HT1080 (cell line): ENCODE measurements around the gene JAML. TPM values are rescaled to one million over a fixed set of nuclear protein-coding genes. Genes with fewer than 3 reads are reported as not detected.

Source experiments
- DNase-seq: peaks from one replicate; pipeline ENCODE4 v3.0.0-alpha.2; 2015; ENCODE audit warnings: low read depth
- total RNA-seq: library from RNA; depleted of rRNA; stranded (reverse); fragments of >200 nt; shearing (Covaris generic); gene quantifications from 2 replicates; pipeline ENCODE4 v1.2.3, GENCODE V29; 2014

JAML gene
- total RNA-seq, 1 experiment from 2014 or later = not detected

DNA sequence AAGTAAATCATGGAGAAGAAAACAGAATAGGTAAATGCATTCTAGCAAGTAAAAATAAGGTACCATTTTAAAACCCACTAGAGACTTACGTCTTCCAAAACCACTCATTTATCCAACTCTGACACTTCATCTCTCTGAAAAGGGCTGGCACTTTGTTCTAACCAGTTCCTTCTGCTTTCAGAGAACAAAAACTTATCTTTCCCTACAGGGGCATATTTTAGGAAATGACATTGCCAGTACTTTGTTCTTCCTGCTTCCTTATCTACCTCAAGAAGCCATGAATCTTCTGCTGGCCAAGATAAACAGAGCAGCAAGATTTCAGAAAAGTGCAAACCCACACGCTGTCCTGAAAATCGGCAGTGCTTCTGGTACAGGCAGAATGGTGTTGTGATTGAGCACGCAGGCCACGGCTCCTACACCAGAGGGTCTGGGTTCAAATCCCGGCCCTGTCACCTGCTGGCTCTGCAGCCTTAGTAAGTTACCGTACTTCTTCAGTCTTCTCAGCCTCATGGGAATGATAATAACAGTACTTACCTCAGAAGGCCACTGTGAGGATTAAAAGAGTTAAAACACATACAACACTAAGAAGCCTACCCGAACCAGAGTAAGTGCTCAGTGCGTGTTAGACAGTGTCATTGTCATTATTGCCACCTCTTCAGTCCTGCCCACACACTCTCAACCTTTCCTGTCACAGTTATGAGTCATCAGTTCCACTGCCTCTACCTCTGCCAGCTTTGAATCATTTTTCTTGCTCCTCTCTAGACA lies 16.4 kb upstream of the JAML start:
- peak; percentile 66 for DNase-seq

DNA sequence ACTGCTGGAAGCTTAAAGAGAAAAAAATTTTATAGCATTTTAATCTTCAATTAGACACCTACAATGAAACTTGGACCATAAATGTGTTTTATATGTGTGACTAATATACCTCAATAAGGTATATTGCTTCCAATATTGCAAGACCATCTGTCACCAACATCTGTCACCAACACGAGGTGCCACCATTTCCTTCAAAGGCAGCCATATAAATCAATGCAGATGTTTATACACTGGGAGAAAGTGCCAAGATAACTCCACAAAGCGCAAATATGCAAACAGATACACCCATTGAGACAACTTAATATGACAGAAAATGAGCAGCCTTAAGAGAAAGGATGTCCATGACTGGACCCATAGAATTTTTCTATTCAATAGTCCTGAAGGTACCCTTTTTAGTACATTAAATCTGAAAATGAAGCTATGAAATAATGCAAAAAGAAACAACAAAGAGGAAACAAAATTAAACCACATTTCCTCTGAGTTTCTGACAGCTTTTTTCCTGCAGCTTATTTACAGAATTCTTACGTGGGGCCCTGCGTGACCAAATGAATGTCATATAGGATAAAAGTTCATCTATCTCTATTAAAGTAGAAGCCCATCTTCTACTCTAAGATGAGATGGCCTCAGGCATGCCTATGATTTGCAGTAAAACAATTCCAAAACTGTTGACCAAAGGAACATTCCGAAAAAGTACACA lies 14.8 kb upstream of the JAML start:
- DNase-seq = no peak

GRCh38 chr11:118238929-118239328 lies 14.1 kb upstream of the JAML start:
- no peak for DNase-seq

GRCh38 chr11:118238421-118238820 lies 13.6 kb upstream of the JAML start:
- DNase-seq = no peak

GRCh38 chr11:118236170-118236569 lies 11.4 kb upstream of the JAML start:
- DNase-seq = no peak

GRCh38 chr11:118234833-118235232 lies 10.0 kb upstream of the JAML start:
- DNase-seq = no peak

GRCh38 chr11:118233850-118234249 lies 9.0 kb upstream of the JAML start:
- no peak for DNase-seq

DNA sequence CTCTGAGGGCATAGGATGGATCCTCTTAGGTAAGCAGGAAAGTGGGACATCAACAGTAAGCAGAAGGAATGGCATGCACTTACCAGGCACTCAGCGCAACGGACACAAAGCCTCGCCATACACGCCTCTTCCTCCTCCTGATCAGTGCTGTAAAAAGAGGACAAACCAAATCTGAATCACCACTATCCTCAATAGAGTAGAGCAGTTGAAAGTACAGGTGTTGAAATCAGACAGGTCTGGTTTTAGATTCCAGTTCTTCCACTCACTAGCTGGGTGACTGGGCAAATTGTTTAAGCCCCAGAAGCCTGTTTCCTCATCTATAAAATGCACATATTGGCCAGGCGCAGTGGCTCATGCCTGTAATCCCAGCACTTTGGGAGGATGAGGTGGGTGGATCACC lies 8.6 kb upstream of the JAML start:
- DNase-seq = no peak

DNA sequence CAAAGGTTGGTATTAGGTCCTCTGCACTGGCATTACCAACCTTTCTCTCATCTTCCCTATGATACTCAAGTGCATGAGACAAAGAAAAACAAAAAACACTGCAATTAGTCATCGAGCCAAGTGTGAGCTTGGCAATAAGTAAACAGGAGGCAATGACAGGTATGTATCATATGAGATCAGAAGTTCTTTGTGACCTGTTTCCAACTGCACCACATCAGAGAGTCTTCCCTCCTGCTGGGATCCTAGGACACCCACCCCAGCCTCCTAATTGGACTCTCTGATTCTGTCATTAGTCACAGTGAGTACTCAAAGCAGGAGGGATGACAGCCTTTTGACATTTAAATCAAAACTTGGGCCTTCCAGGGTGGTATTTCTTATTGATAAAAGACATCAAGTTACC lies 7.8 kb upstream of the JAML start:
- DNase-seq = no peak

DNA sequence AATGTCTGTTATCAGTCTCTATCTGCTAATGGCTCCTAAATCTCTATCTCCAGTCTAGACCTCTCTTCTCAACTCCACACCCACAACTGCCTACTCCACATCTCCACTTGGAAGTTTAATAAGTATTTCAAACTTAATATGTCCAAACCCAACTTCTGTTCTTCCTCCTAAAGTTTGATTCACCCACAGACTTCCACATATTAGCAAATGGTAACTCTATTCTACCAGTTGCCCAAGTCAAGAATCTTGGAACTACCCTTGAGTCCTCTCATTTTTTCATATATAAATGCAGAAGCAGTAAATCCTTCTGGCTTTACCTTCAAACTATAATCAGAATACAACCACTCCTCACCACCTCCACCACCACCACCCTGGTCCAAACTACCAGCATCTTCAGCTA lies 6.7 kb upstream of the JAML start:
- no peak for DNase-seq

DNA sequence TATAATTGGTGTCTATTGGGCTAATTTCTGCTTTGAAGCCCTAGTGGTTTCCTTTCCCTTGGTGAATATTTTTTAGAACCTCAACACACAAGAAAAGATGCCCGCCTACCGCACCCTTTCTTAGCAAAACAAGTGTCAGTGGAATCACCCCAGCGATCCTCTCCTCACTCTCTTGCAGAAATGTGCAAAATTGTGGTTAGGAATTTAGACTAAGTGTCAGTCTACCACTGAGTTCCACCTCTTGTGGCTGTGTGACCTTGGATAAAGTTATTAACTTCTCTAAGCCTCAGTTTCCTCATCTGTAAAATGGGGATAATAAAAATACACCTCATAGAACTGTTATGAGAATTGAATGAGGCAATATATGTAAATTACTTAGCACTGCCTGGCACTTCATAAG lies 5.3 kb upstream of the JAML start:
- no peak for DNase-seq

DNA sequence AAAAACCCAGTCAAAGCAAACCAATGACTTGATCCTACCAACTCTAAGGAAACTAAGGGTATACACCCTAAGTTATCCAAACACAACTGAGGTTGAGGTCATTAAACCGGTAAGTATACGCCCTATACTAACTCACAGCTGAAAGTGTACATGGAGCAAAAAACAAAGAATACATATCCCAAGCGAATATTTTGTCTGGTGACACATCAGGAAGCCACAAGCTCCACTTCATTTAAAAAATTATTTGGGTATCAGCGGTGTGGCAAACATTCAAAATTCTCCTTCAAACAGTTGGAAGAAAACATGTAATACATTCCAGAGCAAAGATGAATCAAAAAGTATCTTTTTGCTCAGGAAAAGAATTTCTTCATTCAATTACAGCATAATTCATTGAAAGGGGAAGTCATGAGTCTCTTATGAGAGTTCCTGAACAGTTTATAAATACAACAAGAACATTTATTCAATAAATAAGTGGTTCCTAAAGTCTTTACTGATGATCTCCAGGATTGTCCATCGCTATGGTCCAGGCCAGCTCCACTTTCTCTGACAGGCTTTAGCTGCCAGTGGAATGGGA lies 4.5 kb upstream of the JAML start:
- no peak for DNase-seq

DNA sequence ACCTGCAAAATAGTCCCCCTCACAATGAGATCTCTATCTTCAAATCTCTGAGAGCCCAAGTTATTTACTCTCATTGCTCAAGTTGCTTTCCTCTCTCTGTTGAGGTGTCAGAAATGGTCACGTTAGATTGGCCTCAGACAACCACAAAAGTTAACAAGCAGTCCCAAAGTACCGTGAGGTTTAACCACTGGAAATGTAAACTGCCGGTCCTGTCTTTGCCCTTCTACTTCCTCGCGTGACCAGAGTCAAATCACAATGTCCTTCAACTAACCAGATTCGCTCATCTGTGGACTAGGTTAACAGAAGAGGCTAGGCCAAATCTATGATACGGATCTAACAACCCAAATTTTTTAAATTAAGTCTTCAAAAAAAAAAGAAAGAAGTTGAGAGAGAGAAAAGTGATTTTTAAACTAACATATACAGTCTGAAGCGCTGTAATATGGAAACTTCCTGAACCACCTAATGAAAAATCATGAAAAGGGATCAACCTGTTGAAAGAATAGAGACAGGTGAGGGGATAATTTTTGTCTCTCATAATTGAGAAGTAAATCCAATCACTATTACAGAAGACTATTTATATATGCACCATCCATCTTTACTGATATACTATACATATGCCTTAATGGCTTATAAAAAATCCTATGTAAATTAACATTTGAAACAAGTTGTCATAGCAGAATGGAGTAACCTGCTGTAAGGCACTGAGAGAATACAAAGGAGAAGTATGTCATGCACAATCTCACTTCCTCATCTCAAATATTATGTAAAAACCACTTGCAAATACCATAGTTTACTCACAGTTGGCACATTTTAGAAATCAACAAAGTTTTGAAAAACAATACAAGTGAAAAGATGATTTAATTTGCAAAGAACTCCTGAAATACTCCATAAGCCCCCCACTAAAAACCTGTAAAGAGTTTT lies 3.3 kb upstream of the JAML start:
- no peak for DNase-seq

DNA sequence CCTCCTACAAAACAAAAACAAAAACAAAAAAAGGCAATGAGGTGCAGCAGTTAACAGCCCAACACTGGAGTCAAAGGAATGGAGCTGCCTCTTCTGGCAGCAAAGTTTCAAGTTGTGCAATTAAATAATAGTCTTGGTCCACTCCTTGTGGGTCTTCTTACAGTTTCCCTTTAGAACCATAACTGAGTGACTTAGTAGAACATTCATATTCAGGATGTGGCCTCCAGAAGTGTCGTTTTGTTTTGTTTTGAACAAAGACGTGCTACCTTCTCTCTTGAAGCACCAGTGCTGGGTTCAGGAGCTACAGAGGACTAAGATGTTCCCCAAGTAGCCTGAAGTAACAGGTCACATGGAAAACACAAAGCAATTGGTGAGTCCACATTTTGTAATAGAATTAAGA lies 2.0 kb upstream of the JAML start:
- DNase-seq = no peak

DNA sequence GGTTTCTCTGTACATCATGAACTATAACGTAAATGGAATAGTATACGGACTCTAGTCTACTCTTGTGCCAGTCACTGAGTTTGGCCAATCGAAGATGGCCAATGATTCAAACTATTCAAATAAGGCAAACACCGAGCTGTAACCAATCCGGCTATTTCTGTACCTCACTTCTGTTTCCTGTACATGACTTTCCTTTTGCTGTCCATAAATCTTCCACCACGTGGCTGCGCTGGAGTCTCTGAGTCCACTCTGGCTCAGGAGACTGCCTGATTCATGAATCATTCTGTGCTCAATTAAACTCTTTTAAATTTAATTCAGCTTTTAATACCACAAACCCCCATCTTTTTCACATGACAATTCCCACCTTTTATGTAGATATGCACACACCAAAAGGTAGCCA lies 1.5 kb upstream of the JAML start:
- peak; percentile 54 for DNase-seq

- DNase-seq = no peak
Observed at GRCh38 chr11:118223992-118224391, 819 bp downstream of the JAML start.

DNA sequence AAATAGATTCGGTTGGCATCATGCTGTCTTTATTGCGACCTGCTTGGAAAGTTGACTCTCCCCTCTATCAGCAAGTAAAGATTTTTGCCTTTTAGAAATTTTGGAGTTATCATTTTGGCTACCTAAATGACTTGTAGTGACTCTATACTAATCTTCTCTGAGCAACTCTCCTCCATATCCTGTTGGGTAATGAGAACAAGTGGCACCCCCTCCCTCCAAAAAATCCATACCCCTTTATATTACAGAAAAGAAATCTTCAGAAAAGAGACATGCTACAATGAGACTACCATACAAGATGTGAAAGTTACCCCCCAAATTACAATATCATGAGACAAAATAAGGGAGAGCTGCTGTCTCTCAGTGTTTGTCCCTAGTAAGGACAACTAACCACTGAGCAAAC lies 1.2 kb downstream of the JAML start:
- DNase-seq = no peak

- DNase-seq = no peak
Observed at GRCh38 chr11:118222437-118222836, 2.4 kb downstream of the JAML start.

- DNase-seq = no peak
Observed at GRCh38 chr11:118221419-118221818, 3.4 kb downstream of the JAML start.

GRCh38 chr11:118219732-118220131 lies 5.1 kb downstream of the JAML start:
- no peak for DNase-seq

DNA sequence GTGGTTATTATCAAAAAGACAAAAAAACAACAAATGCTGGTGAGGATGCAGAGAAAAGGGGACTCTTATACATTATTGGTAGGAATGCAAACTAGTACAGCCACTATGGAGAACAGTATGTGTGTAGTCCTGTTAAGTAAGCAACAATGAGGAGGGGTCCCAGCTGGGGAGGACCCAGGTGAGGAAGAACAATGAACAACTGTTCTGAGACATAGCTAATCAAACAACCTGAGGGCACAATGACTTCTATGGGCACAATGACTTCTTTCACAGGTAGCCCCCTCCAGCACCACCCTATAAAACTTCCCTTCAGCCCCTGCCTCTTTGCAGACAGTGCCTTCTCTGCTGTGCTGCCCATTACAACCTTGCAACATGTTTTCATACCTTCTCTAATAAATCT lies 5.6 kb downstream of the JAML start:
- DNase-seq = no peak

DNA sequence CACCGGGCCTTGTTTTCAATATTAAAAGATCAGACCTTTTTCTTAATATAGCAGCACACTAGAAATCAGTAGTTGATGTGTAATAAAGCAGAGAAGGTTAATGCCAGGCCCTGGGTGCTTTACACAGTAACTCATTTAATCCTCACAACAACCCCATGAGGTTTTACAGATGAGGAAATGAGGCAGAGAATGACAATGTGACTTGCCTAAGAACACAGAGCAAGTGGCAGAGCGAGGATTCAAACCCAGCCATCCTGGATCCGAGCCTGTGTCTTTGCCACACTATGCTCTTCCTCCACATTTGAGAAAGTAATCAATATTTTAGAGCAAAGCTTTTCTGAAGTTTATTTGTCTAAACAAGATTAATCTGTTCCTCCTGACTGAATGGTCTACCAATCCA lies 7.2 kb downstream of the JAML start:
- no peak for DNase-seq
